ENCODE results near the gene NRGN. TPM values are rescaled to one million over a fixed set of nuclear protein-coding genes. Genes with fewer than 3 reads are reported as not detected.

The NRGN gene
- total and polyA plus RNA-seq, 2 of the 8 experiments (the other 6 are each of a cell fraction or from before 2014, with no cell fraction given): 0.60 to 1.0 TPM

DNA sequence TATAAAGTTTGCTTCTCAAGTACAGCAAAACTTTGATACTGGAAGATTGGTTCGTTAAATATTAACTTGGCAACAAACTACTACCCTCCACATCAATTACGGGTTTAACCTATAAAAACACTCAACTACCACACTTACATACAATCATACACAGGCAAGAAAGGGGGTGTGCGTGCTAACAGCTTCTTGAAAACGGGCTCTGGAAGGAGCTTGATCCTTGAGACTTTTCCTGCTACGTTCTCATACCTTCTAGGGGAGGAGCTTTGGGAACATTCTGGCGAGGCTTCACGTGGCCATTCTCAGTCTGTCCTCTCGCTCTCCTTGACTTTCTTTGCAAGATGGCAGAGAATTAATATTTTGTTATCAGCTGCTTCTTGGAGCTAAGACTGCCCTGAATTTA lies 29.2 kb downstream of the NRGN start:
- Histone ChIP-seq H2AFZ (ENCODE audit: low read length) (no peak overlapping the region), H3K9me3 (ENCODE audit: insufficient read depth in 2 of 2, low read depth in 1 of 2, low read length in 1 of 2) (no peaks in the 10 kb centered on the region), H3K56ac (replicated peaks; ENCODE audit: insufficient read length, low read depth, low read length) (no peak overlapping the region), H3K79me2 (ENCODE audit: control insufficient read depth in 1 of 2, insufficient read depth in 2 of 2, low read length in 2 of 2) (no peaks in the 10 kb centered on the region), H4K5ac (ENCODE audit: insufficient read length, low read depth, low read length) (no peak overlapping the region), H3K14ac (ENCODE audit: insufficient read length) (no peak overlapping the region), H2BK5ac (ENCODE audit: low read depth, low read length) (no peak overlapping the region), H3K4me3 (ENCODE audit: extremely low read depth in 1 of 4, insufficient read depth in 2 of 4, low read depth in 3 of 4, low read length in 4 of 4) (no peak overlapping the region), H3K9ac (replicated peaks in 1 of 4; ENCODE audit: extremely low read depth in 1 of 4, low read depth in 3 of 4, low read length in 3 of 4) (no peak overlapping the region), H3K23ac (ENCODE audit: insufficient read length) (no peak overlapping the region), H3K18ac (ENCODE audit: extremely low read depth, low read length) (no peak overlapping the region), H3K4me1 (replicated peaks in 1 of 4; ENCODE audit: control insufficient read depth in 3 of 4, insufficient read depth in 4 of 4, low read length in 3 of 4) (no peaks in the 10 kb centered on the region), H3K23me2 (ENCODE audit: low read depth, low read length) (no peaks in the 10 kb centered on the region), H2BK15ac (ENCODE audit: low read length) (no peak overlapping the region), H3K36me3 (ENCODE audit: control insufficient read depth in 2 of 4, insufficient read depth in 4 of 4, low read length in 3 of 4) (peaks cover 2 to 32% (median 18%) of the 10 kb centered on the region in 4 experiments; a peak in 6 of 8 replicates), H2BK12ac (ENCODE audit: low read depth, low read length) (no peak overlapping the region), H4K8ac (ENCODE audit: extremely low read depth, insufficient read depth, low read length) (no peak overlapping the region), H4K20me1 (replicated peaks in 1 of 2; ENCODE audit: control insufficient read depth in 1 of 2, insufficient read depth in 2 of 2, low read length in 2 of 2) (peaks cover 0 to 3% of the 10 kb centered on the region in 2 experiments), H2BK120ac (replicated peaks; ENCODE audit: low read depth, low read length) (no peak overlapping the region), H3K27ac (ENCODE audit: low read depth, low read length) (no peak overlapping the region), H3K4ac (replicated peaks; ENCODE audit: insufficient read length, low read depth, low read length) (no peak overlapping the region), H2AK5ac (ENCODE audit: low read depth, low read length) (no peak overlapping the region), H2BK20ac (ENCODE audit: low read length) (no peak overlapping the region), H3K79me1 (ENCODE audit: low read depth, low read length) (no peaks in the 10 kb centered on the region), H4K91ac (replicated peaks; ENCODE audit: insufficient read length, low read length) (no peak overlapping the region), H3K4me2 (ENCODE audit: insufficient read depth in 1 of 2, low read depth in 2 of 2, low read length in 2 of 2) (no peak overlapping the region), H3K27me3 (replicated peaks in 1 of 4; ENCODE audit: control insufficient read depth in 3 of 4, extremely low read depth in 1 of 4, insufficient read depth in 3 of 4, low read length in 3 of 4) (no peaks in the 10 kb centered on the region)
- FAIRE-seq (no peak), DNase-seq (ENCODE audit: low read depth in 1 of 2, low spot score in 2 of 2) (no peak)
- 91% methylated on average over 8 of the region's 8 CpGs; no CpG with 5 or more reads in 1 of the 2 experiments for WGBS, 2 experiments (ENCODE audit: extremely low coverage in 1 of 2, insufficient coverage in 1 of 2, insufficient read length in 1 of 2, insufficient replicate concordance in 2 of 2, low coverage in 1 of 2, low lambda C conversion rate in 2 of 2, missing lambda C conversion rate in 1 of 2)
- ChIA-PET POLR2A (ENCODE audit: partially characterized antibody) (no interaction called here), CTCF (ENCODE audit: partially characterized antibody) (interaction anchor here (0.9 to 28.0 kb wide), 16 partner anchors 9 to 125 kb away, joined by 3 to 382 read pairs (median 5); partner anchors contain the start of genes MSANTD2 and NRGN)
- no peak for TF ChIP-seq RBBP5 (IDR thresholded peaks at IDR 0.05; ENCODE audit: borderline replicate concordance, low read depth, low read length)
- TF ChIP-seq SP2 (IDR thresholded peaks at IDR 0.05; ENCODE audit: low read length): no peak
- TF ChIP-seq SIRT6 (IDR thresholded peaks at IDR 0.05; ENCODE audit: low read length): no peak
- no peak for TF ChIP-seq CHD1 (IDR thresholded peaks at IDR 0.05; ENCODE audit: low read depth, low read length)
- no peak for TF ChIP-seq SRF (IDR thresholded peaks at IDR 0.05; ENCODE audit: low read depth, low read length)
- TF ChIP-seq ZNF274 (IDR thresholded peaks at IDR 0.05; ENCODE audit: borderline replicate concordance, extremely low read depth, low read length): no peak
- no peak for TF ChIP-seq SIN3A (conservative IDR thresholded peaks at IDR 0.05 in 1 of 2, IDR thresholded peaks at IDR 0.05 in 1 of 2; ENCODE audit: low read depth in 1 of 2, low read length in 2 of 2)
- TF ChIP-seq GTF2F1 (IDR thresholded peaks at IDR 0.05; ENCODE audit: borderline replicate concordance, low read depth, low read length): no peak
- TF ChIP-seq, protein P1, sequence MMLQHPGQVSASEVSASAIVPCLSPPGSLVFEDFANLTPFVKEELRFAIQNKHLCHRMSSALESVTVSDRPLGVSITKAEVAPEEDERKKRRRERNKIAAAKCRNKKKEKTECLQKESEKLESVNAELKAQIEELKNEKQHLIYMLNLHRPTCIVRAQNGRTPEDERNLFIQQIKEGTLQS (IDR thresholded peaks at IDR 0.05; ENCODE audit: insufficient read depth, low read depth, low read length): no peak
- TF ChIP-seq NRF1 (IDR thresholded peaks at IDR 0.05; ENCODE audit: low read depth, low read length): no peak
- TF ChIP-seq BACH1 (IDR thresholded peaks at IDR 0.05; ENCODE audit: low read length): no peak
- TF ChIP-seq SAP30 (IDR thresholded peaks at IDR 0.05; ENCODE audit: insufficient read depth, insufficient replicate concordance, low read length): no peak
- TF ChIP-seq RFX5 (IDR thresholded peaks at IDR 0.05; ENCODE audit: borderline replicate concordance, low read depth, low read length): no peak
- TF ChIP-seq TAF1 (IDR thresholded peaks at IDR 0.05; ENCODE audit: low read depth, low read length): no peak
- TF ChIP-seq EGR1 (IDR thresholded peaks at IDR 0.05; ENCODE audit: borderline replicate concordance, low read depth, low read length): no peak
